Uterus (tissue), 4 donors: ENCODE results near the gene PTX4. TPM values are rescaled to one million over a fixed set of nuclear protein-coding genes. Genes with fewer than 3 reads are reported as not detected.
A peak's percentile ranks its signal among the peaks of the same experiment; 100 is the strongest.

Experiments used
- DNase-seq, 2 donors: peaks; one replicate each; pipeline ENCODE4 v3.0.0-alpha.2; 2019 to 2020
- H3K27ac ChIP-seq, 2 donors: fragments of 200-600 bp; sonication (generic); 1 replicate in 1 of 2; 2 replicates in 1 of 2; pipeline ENCODE4 v1.5.1; 2016 to 2018
- H3K27me3 ChIP-seq, 2 donors: fragments of 200-600 bp; sonication (generic); one replicate each; pipeline ENCODE4 v1.5.1; 2018 to 2019; ENCODE audit warnings: control low read depth in 1 of 2
- H3K36me3 ChIP-seq, 2 donors: fragments of 200-600 bp; sonication (generic); one replicate each; pipeline ENCODE4 v1.5.1; 2019; ENCODE audit warnings: control low read depth in 1 of 2
- H3K4me1 ChIP-seq, 2 donors: fragments of 200-600 bp; sonication (generic); one replicate each; pipeline ENCODE4 v1.5.1; 2018 to 2019; ENCODE audit warnings: control low read depth in 1 of 2
- H3K4me3 ChIP-seq, 2 donors: fragments of 200-600 bp; sonication (generic); 1 replicate in 1 of 2; 2 replicates in 1 of 2; pipeline ENCODE4 v1.5.1; 2018 to 2019; ENCODE audit warnings: mild to moderate bottlenecking in 1 of 2
- H3K9me3 ChIP-seq, 2 donors: fragments of 200-600 bp; sonication (generic); one replicate each; pipeline ENCODE4 v1.5.1; 2019; ENCODE audit warnings: control low read depth in 1 of 2
- POLR2A ChIP-seq, 2 donors: fragments of 450-650 bp; IDR thresholded peaks; one replicate each; pipeline ENCODE4 v1.6.1; 2016; ENCODE audit warnings: antibody characterized with exemption in 2 of 2, mild to moderate bottlenecking in 1 of 2, moderate library complexity in 1 of 2
- intact Hi-C: fragments of 100-400 bp; cut with DNase I; formaldehyde crosslinking; loops from one replicate; pipeline ENCODE4 v1.15.1; 2023; ENCODE audit warnings: low total_unique reads
- total RNA-seq, 4 donors: library from RNA; depleted of rRNA in 3 of 4; stranded (reverse); fragments of >200 nt in 3 of 4; gene quantifications; one replicate each; pipeline versions ENCODE4 v1.1.0 to v1.2.4, GENCODE V29; 2014 to 2023
- TF ChIP-seq, protein P1 (sequence below), 4 experiments: fragments of 200-600 bp in 2 of 4; fragments of 450-650 bp in 2 of 4; sonication (generic) in 2 of 4; IDR thresholded peaks; one replicate each; pipeline ENCODE4 v1.5.1; 2016 to 2019; ENCODE audit warnings: antibody characterized with exemption in 4 of 4, mild to moderate bottlenecking in 2 of 4, moderate library complexity in 1 of 4
- donor health status: DM: yes; HTN: yes; CAD: no.

Gene PTX4
- total RNA-seq, 4 donors from 2014 or later: 0.28 to 0.52 TPM; not detected in 2

DNA sequence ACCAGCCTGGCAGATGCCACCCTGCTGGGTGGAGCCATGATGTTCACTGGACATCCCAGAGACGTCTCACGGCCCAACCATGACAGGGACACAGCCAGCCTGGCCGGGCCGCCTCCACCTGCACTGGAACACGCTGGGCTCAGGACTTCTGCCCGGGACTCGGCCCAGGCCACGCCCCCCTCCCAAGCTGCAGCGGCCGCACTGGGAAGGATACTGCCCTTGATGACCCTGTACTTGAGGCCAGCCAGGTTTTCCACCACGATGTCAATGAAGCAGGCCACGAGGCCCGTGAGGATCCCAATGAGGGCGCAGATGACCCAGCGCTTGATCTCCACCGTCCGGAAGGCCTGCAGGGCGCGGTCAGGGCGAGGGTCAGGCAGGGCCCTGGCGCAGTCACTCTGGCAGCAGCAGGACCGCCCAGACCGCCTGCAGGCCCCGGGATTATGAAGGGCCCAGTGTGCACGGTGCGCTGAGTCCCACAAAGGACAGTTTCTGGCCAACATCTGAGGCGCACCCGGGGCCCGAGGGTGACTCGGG is 28.1 kb downstream of the PTX4 start:
- no peaks in the 10 kb centered on the region for H3K36me3 ChIP-seq
- H3K4me3 ChIP-seq: no peak overlapping the region
- peak in 1 of 2 donors; percentile 42 for DNase-seq
- peak overlapping the region; percentile 9 to 54 for H3K27ac ChIP-seq
- intact Hi-C loops: no loop called here
- TF ChIP-seq POLR2A (IDR thresholded peaks at IDR 0.05): no peak
- TF ChIP-seq, protein P1, sequence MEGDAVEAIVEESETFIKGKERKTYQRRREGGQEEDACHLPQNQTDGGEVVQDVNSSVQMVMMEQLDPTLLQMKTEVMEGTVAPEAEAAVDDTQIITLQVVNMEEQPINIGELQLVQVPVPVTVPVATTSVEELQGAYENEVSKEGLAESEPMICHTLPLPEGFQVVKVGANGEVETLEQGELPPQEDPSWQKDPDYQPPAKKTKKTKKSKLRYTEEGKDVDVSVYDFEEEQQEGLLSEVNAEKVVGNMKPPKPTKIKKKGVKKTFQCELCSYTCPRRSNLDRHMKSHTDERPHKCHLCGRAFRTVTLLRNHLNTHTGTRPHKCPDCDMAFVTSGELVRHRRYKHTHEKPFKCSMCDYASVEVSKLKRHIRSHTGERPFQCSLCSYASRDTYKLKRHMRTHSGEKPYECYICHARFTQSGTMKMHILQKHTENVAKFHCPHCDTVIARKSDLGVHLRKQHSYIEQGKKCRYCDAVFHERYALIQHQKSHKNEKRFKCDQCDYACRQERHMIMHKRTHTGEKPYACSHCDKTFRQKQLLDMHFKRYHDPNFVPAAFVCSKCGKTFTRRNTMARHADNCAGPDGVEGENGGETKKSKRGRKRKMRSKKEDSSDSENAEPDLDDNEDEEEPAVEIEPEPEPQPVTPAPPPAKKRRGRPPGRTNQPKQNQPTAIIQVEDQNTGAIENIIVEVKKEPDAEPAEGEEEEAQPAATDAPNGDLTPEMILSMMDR (IDR thresholded peaks at IDR 0.05): no peak
- H3K27me3 ChIP-seq: no peaks in the 10 kb centered on the region
- H3K9me3 ChIP-seq: no peaks in the 10 kb centered on the region
- H3K4me1 ChIP-seq: no peaks in the 10 kb centered on the region

DNA sequence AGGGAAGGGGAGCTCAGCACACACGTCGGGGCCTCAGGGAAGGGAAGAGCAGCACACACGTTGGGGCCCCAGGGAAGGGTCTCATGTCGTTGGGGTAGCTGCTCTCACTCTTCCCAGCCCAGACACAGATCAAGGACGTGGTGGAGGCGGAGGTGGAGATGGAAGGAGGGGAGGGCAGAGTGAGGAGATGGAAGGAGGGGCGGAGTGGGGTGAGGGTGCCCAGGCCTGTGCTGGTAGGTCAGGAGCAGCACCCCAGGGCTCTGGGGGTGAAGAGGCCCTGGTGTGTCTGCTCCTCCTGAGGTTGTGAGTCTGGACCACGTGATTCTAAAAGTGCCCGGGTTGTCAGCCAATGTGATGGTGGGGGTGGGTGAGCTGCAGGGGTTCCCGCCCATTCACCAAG is 28.8 kb downstream of the PTX4 start:
- Histone ChIP-seq H3K36me3 (no peaks in the 10 kb centered on the region), H3K27me3 (no peaks in the 10 kb centered on the region), H3K9me3 (no peaks in the 10 kb centered on the region), H3K4me3 (no peak overlapping the region), H3K27ac (no peak overlapping the region), H3K4me1 (no peaks in the 10 kb centered on the region)
- DNase-seq: no peak
- intact Hi-C loops: no loop called here
- TF ChIP-seq, protein P1 (IDR thresholded peaks at IDR 0.05): no peak

DNA sequence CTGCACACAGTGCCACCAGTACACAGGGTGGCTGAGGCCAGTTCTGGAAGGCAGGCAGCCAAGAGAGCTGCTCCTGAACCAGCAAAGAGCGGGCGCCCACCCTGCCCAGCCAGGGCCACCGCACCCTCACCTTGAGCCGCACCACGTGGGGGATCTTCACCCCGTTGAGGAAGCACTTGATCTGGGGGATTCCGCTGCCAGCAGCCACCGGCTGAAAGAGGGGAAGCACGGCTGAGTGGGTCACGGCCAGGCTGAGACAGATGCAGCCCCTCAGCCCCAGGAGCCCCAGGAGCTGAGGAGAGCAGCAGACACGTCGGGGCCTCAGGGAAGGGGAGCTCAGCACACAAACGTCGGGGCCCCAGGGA is 29.8 kb downstream of the PTX4 start:
- H3K36me3 ChIP-seq: no peaks in the 10 kb centered on the region

DNA sequence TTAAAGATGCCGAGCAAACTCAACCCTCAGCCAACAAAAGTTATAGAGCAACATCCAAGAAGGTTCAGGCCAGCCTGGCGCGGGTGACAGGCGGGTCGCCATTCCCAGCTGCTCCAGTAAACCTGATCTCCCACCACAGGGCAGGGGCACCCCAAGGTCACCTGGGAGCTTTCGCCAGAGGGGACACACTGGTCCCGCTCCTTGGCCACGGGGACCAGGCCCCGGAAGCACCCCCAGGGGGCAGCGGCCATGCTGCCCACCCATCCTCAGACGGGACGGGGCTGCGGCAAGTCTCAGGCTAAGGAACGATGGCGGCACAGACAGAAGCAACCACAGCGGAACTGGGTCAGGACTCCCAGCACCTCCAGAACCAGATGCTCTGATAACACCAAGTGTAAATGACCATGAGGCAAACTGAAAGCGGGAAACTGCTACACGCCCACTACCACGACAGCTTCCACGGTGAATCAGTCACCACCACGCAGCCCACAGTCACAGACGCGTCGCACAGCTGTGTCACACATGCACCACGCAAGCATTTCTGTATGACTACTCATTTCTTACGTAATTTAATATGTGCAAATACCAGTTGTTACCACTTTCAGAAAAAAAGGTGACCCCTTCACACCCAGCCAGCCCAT is 30.3 kb downstream of the PTX4 start:
- Histone ChIP-seq H3K4me3 (no peak overlapping the region), H3K9me3 (no peaks in the 10 kb centered on the region), H3K27me3 (no peaks in the 10 kb centered on the region), H3K36me3 (no peaks in the 10 kb centered on the region), H3K27ac (no peak overlapping the region), H3K4me1 (no peaks in the 10 kb centered on the region)
- DNase-seq: no peak
- intact Hi-C loops: no loop called here
- TF ChIP-seq, protein P1 (IDR thresholded peaks at IDR 0.05): no peak
- TF ChIP-seq POLR2A (IDR thresholded peaks at IDR 0.05): no peak

More for the DNA sequence above, 29.8 kb downstream of the PTX4 start:
- H3K9me3 ChIP-seq: no peaks in the 10 kb centered on the region
- no peak for DNase-seq
- no peaks in the 10 kb centered on the region for H3K27me3 ChIP-seq
- H3K4me1 ChIP-seq: no peaks in the 10 kb centered on the region
- H3K4me3 ChIP-seq: no peak overlapping the region
- no peak overlapping the region for H3K27ac ChIP-seq
- TF ChIP-seq, protein P1 (IDR thresholded peaks at IDR 0.05): no peak
- no peak for TF ChIP-seq POLR2A (IDR thresholded peaks at IDR 0.05)
- intact Hi-C loops: no loop called here

DNA sequence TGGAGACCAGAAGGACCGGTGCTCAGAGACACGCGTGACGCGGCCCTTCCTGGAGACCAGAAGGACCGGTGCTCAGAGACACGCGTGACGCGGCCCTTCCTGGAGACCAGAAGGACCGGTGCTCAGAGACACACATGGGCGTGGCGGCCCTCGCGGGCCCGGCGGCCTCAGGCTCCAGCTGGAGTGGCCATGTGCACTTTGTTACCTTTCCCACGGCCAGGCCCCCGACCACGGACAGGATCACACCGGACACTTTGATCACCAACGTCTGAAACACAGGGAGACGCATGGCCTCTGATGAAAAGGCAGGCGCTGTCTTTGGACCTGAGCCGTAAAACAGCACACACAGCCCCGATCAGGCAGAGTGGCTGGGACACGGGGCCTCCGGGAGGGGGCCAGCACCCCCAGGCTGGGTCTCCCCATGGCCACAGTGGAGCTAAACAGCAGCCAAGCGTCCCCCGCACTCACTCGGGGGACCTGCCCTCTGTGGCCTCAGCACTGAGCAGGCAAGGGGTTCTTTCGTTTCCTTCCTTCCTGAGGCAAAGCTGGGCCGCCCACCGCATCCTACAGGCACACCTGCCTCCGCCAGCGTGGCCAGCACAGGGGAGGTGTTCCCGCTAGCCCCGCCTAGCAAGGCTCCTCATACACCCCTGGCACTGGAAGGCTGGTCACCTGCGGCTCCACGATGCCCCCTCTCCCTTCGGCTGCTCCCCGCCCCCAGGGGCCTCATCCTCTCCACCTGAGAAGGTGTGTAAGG is 31.1 kb downstream of the PTX4 start:
- no peak for TF ChIP-seq POLR2A (IDR thresholded peaks at IDR 0.05)
- TF ChIP-seq, protein P1 (IDR thresholded peaks at IDR 0.05): no peak
- H3K9me3 ChIP-seq: no peaks in the 10 kb centered on the region

More for the DNA sequence above, 31.1 kb downstream of the PTX4 start:
- intact Hi-C loops: no loop called here
- no peak for DNase-seq
- Histone ChIP-seq H3K4me1 (no peaks in the 10 kb centered on the region), H3K27me3 (no peaks in the 10 kb centered on the region), H3K27ac (no peak overlapping the region), H3K4me3 (no peak overlapping the region), H3K36me3 (no peaks in the 10 kb centered on the region)
